Measurements from ENCODE around the gene KRTAP10-11. TPM values are rescaled to one million over a fixed set of nuclear protein-coding genes. Genes with fewer than 3 reads are reported as not detected.
"Not testable (repeated sequence)": the region's sequence is repeated elsewhere in the genome, so short reads cannot be mapped to it uniquely, and the experiment has no call there.

Gene KRTAP10-11
- total RNA-seq, 1 donor: not detected

DNA sequence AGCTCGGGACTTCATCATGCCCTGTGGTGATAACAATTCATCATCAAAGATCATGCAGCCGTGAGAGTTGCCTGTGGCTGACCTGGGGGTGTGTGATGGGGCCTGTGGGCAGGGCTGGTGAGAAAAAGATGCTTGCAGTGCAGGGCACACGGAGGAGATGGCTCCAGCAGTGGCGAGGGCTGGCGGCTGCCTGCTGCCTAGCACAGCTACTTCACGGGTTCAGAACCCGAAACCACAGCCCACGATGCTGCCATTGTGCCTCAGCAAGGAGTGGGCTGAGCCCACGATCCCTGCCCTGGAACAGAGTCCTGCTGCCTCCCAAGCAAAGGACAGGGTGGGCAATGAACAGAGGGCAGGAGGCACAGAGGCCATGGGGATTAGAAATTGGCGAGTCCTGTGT is 20.0 kb upstream of the KRTAP10-11 start:
- TF ChIP-seq, protein P1, sequence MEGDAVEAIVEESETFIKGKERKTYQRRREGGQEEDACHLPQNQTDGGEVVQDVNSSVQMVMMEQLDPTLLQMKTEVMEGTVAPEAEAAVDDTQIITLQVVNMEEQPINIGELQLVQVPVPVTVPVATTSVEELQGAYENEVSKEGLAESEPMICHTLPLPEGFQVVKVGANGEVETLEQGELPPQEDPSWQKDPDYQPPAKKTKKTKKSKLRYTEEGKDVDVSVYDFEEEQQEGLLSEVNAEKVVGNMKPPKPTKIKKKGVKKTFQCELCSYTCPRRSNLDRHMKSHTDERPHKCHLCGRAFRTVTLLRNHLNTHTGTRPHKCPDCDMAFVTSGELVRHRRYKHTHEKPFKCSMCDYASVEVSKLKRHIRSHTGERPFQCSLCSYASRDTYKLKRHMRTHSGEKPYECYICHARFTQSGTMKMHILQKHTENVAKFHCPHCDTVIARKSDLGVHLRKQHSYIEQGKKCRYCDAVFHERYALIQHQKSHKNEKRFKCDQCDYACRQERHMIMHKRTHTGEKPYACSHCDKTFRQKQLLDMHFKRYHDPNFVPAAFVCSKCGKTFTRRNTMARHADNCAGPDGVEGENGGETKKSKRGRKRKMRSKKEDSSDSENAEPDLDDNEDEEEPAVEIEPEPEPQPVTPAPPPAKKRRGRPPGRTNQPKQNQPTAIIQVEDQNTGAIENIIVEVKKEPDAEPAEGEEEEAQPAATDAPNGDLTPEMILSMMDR (IDR thresholded peaks at IDR 0.05; ENCODE audit: insufficient read depth, low read length): no peak

DNA sequence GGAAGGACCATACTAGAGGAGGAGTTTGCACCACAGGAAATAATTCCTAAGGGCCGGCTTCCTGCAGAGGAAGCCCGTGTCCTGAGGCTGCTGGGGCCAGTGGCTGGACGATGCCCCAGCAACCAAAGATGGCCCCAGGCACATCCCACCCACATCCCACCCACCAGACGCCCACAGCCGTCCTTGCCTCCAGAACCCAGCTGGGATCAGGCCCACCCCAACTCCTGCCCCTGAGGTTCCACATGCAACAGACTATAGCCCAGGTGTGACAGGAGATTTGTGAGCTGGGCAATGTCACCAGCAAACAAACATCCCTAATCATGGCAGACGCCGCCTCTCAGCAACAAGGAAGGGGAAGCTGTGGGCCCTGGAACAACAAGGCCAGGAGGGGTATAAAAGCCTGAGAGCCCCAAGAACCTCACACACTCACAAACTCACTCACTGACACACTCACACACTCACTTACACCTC is 19.5 kb upstream of the KRTAP10-11 start, which contains the start of gene KRTAP10-9:
KRTAP10-9 (plus strand) TSS at position 421 of the 471 bp plus-strand sequence. CDS start 79 bp downstream, outside the sequence.
- no peak within 1 kb of the TSS for H3K4me3 ChIP-seq (ENCODE audit: low read depth, low read length)
- no peak for DNase-seq (ENCODE audit: low read depth)
- TF ChIP-seq, protein P1 (IDR thresholded peaks at IDR 0.05; ENCODE audit: insufficient read depth, low read length): no peak

More for the DNA sequence above, 20.0 kb upstream of the KRTAP10-11 start:
- DNase-seq (ENCODE audit: low read depth): no peak
- H3K4me3 ChIP-seq (ENCODE audit: low read depth, low read length): no peak overlapping the region

DNA sequence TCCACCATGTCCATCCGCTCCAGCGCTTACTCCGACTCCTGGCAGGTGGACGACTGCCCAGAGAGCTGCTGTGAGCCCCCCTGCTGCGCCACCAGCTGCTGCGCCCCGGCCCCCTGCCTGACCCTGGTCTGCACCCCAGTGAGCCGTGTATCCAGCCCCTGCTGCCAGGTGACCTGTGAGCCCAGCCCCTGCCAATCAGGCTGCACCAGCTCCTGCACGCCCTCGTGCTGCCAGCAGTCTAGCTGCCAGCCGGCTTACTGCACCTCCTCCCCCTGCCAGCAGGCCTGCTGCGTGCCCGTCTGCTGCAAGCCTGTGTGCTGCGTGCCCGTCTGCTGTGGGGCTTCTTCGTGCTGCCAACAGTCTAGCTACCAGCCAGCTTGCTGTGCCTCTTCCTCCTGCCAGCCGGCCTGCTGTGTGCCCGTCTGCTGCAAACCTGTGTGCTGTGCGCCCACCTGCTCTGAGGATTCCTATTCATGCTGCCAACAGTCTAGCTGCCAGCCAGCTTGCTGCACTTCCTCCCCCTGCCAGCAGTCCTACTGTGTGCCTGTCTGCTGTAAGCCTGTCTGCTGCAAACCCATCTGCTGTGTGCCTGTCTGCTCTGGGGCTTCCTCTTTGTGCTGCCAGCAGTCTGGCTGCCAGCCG is 18.9 kb upstream of the KRTAP10-11 start:
- H3K4me3 ChIP-seq (ENCODE audit: low read depth, low read length); DNase-seq (ENCODE audit: low read depth): not testable (repeated sequence)

DNA sequence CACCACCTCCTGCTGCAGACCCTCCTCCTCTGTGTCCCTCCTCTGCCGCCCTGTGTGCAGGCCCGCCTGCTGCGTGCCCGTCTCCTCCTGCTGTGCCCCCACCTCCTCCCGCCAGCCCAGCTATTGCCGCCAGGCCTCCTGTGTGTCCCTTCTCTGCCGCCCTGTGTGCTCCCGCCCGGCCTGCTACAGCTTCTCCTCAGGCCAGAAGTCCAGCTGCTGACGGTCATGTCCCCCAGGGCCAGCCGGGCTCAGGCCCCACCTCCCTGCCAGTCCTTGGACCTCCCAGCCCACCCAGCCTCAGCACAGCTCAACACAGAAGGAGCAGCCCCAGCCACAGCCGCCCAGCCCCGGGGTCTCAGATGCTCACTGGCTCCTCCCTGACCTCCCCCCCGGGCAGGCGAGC is 18.4 kb upstream of the KRTAP10-11 start:
- H3K4me3 ChIP-seq (ENCODE audit: low read depth, low read length); DNase-seq (ENCODE audit: low read depth): not testable (repeated sequence)

DNA sequence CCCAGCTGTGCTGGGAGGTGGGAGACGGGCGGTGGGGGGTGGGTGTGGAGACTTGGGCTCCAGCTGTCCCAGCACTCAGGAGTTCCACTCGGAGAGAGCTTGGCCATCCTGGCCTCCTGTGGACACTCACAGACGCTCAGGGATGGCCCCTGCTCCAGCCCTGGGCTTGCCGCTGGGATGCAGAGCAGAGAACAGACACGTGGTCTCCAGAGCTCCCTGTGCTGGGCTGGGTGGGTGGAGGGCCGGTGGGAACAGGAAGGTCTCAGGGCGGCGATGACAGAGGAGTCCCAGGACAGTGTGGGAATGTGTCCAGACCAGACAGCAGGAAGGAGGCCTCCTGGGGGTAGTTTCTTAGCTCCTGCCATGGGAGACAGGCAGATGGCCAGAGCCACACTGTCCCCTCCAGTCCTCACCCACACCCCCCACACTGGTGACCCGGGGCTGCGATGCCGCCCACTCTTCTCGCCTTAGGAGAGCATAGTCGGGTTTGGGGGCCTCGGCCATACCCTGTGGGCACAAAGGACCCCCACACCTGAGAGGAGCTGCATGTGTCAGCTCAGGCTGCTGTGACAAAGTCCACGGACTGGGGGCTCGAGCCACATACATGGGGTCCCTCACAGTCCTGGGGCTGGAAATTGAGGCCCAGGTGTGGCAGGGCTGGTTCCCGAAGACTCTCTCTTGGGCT is 17.4 kb upstream of the KRTAP10-11 start:
- no peak overlapping the region for H3K4me3 ChIP-seq (ENCODE audit: low read depth, low read length)
- TF ChIP-seq, protein P1 (IDR thresholded peaks at IDR 0.05; ENCODE audit: insufficient read depth, low read length): no peak
- no peak for DNase-seq (ENCODE audit: low read depth)

DNA sequence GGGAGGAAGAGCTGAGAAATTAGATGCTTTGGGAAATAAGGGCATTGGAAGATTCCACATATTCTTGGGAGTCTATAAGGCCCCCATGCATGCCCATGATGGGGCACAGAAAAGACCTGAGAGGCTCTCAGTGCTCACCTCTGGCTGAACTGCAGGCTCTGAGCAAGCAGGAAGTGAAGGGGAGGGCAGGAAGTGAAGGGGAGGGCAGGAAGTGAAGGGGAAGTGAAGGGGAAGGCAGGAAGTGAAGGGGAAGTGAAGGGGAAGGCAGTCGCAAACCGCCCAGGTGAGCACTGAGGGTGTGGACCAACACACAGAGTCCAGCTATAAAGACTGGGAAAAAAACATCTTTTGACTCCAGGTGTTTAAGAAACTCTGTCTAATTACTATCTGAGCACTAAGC is 15.8 kb upstream of the KRTAP10-11 start:
- TF ChIP-seq, protein P1 (IDR thresholded peaks at IDR 0.05; ENCODE audit: insufficient read depth, low read length): no peak
- DNase-seq (ENCODE audit: low read depth): no peak
- no peak overlapping the region for H3K4me3 ChIP-seq (ENCODE audit: low read depth, low read length)

DNA sequence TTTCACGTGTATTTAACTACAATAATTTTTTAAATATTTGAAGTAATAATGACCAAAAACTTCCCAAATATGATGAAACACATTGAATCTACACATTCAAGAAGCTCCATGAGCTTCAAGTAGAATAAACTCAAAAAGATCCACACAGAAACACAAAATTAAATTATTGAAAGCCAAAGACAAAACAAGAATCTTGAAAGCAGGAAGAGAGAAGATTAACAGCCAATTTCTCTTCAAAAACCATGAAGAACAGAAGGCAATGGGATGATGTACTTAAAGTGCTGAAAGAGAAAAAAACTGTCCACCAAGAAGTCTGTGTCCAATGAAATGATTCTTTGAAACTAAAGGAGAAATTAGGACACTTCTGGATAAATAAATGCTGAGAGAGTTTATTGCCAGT is 14.1 kb upstream of the KRTAP10-11 start:
- no peak for DNase-seq (ENCODE audit: low read depth)
- H3K4me3 ChIP-seq (ENCODE audit: low read depth, low read length): no peak overlapping the region
- TF ChIP-seq, protein P1 (IDR thresholded peaks at IDR 0.05; ENCODE audit: insufficient read depth, low read length): no peak

Measured in fibroblast of the aortic adventitia (primary cell).